ENCODE results near the gene EIF4ENIF1.
"Not testable (repeated sequence)": the region's sequence is repeated elsewhere in the genome, so short reads cannot be mapped to it uniquely, and the experiment has no call there.

The EIF4ENIF1 gene, protein sequence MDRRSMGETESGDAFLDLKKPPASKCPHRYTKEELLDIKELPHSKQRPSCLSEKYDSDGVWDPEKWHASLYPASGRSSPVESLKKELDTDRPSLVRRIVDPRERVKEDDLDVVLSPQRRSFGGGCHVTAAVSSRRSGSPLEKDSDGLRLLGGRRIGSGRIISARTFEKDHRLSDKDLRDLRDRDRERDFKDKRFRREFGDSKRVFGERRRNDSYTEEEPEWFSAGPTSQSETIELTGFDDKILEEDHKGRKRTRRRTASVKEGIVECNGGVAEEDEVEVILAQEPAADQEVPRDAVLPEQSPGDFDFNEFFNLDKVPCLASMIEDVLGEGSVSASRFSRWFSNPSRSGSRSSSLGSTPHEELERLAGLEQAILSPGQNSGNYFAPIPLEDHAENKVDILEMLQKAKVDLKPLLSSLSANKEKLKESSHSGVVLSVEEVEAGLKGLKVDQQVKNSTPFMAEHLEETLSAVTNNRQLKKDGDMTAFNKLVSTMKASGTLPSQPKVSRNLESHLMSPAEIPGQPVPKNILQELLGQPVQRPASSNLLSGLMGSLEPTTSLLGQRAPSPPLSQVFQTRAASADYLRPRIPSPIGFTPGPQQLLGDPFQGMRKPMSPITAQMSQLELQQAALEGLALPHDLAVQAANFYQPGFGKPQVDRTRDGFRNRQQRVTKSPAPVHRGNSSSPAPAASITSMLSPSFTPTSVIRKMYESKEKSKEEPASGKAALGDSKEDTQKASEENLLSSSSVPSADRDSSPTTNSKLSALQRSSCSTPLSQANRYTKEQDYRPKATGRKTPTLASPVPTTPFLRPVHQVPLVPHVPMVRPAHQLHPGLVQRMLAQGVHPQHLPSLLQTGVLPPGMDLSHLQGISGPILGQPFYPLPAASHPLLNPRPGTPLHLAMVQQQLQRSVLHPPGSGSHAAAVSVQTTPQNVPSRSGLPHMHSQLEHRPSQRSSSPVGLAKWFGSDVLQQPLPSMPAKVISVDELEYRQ

DNA sequence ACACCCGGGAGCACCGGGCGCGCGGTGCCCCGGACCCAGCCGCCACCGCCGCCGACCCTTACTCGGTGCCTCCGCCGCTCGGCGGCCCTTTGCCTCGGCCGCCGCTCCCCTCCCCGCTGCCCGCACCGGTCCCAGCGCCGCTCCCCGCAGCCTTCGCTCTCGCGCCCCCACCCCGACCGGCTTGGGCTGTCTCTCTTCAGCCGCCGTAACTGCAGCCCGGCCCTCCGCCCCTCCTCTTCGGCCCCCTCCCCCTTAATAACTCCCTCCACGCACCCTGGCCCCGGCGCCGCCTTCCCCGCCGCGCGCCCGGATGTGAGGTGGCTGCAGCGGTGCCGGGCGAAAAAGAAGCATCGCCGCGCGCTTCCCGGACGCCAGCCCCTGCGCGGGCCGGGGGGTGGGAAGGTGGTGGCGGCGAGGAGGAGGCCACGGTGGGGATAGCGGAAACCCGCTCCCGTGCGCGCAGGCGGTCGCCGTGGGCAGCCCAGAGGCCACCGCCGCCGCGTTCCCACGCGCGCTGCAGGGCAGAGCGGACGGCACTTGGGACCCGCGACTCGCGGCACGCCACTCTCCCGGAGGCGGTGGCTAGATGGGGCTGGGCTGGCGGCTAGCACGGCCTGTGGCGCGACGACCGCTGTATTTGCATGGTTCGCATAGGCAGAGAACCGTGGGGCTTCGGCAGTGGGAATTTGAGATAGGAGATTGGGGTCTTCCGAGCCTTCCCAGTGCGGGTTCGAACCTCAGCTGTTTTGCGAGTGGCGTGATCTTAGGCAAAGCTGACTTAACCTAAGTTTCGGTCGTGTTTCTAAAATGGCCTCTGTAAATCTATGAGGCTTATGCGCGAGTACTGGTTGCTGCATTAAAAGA lies at the start of gene EIF4ENIF1:
EIF4ENIF1 (minus strand) TSS at position 211 of the 864 bp plus-strand sequence. CDS start 1,124 bp downstream, outside the sequence.
- DNase-seq: peak; percentile 31

DNA sequence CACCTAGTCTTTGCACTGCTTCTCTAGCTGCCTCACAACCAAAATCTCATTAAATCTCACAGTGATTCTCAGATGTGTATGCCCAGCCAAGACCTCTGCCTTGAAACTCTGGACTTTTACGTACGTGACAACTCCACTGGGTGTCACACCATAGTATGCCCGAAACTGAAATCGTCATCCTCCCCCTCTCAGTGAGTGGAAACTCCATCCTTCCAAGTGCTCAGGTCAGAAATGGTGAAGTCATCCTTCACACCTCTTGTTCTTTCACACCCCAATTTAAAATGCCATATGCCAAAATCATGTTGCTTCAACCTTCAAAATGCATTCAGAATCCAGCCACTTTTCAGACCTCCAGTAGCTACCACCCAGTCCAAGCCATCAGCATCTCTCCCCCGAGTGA lies 49.2 kb upstream of the EIF4ENIF1 start:
- no peak for DNase-seq

DNA sequence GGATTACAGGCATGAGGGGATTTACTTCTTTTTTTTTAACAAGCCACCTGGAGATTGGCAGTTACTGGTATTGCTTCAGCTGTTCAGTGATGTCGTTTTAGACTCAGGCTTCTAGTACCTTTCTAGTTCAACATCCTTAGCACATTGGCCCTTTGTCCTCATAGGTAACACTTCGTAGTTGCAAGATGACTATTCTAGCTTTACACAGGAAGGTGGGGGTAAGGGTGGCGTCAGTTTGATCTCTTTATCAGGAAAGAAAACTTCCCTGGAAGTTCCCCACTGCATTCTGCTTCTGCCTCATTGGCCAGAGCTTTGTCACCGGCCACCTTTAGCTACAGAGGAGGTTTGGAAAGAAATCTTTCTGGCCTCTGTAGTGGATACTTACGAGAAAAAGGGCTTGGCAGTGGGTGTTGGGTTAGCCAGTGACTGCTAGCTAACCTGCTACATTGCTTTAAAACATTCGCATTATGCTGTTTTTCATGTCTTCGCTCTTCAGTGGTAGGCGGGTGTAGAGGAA lies 47.4 kb upstream of the EIF4ENIF1 start:
- DNase-seq: no peak

DNA sequence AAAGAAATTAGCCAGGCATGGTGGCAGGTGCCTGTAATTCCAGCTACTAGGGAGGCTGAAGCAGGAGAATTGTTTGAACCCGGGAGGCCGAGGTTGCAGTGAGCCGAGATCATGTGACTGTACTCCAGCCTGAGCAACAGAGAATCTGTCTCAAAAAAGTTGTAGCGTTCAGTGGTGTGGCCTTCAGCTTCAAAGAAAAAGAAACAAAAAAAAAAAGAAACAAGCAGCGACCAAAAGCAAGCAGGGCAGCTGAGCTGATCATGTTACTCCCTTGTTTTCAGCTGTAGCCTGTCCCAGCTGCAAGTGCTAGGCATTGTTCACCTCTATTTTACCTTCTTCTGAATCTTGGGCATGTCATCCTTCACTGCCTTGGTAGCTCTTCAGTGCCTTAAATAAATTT lies 43.7 kb upstream of the EIF4ENIF1 start:
- no peak for DNase-seq

DNA sequence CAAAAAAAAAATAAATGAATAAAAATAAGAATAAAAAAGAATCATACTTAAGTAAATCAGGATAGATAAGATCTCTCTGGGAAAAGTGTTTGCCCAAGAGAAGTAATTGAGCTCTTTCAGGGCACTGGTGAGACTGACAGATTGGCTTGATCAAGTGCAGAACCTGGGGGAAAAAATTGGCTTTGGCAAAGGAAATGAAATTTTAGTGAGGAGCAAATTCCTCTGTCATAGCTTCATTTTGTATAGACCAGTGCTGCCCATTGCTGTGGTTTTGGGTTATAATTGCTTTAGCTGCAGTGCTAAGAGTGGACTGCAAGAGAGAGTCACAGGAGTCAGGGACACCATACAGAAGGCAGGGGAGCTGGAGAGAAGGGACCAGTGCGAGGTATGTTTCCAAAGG lies 42.4 kb upstream of the EIF4ENIF1 start:
- no peak for DNase-seq

DNA sequence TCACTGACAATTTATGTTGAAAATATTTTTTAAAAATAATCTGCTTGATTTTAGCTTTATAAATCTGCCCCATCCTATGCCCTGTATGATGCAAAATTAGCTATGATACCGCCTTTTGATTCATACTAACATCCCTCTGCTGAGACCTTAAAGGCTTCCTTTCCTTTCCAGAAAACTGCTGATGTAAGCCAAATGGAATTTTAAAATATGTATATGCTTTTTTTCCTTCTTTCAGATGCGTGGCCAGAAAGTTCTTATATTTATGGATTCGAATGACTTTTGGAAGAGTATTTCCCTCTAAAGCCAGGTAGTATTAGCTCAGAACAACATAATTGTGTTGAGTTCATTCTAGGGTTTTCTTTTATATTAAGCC lies 41.2 kb upstream of the EIF4ENIF1 start:
- DNase-seq: no peak

DNA sequence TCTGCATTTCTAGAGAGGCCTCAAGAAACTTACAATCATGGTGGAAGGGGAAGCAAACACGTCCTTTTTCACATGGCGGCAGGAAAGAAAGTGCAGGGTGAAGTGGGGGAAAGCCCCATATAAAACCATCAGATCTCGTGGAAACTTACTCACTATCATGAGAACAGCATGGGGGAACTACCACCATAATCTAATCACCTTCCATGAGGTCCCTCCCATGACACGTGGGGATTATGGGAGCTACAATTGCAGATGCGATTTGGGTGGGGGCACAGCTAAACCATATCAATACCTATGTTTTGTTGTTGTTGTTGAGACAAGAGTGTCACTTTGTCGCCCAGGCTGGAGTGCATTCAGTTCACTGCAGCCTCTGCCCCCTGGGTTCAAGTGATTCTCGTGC lies 36.6 kb upstream of the EIF4ENIF1 start:
- no peak for DNase-seq

DNA sequence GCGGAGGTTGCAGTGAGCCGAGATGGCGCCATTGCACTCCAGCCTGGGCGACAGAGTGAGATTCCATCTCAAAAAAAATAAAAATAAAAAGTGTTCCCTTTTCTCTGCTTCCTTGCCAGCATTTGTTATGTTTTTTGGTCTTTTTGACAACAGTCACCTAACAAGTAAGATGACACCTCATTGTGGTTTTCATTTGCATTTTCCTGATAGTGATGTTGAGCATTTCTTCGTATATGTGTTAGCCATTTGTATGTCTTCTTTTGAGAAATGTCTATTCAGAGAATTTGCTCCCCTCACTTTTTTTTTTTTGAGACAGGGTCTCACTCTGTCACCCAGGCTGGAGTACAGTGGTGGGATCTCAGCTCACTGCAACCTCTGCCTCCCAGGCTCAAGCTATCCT lies 34.5 kb upstream of the EIF4ENIF1 start:
- DNase-seq: not testable (repeated sequence)

DNA sequence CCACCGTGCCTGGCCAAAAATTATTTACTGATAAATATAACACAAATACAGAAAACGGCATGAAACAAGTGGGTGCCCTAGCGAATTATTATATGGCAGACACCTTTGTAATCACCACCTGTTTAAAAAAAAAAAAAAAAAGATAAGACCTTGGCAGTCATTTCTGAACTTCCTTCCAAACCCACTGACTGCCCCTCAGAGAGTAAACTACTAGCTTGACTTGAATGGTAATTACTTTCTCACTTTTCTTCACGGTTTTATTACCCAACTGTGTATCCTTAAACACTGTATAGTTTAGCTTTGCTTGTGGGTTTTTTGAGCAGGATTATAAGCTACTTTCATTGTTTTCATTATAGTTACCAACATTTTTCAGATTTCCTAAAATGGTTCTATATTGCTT lies 30.4 kb upstream of the EIF4ENIF1 start:
- no peak for DNase-seq

DNA sequence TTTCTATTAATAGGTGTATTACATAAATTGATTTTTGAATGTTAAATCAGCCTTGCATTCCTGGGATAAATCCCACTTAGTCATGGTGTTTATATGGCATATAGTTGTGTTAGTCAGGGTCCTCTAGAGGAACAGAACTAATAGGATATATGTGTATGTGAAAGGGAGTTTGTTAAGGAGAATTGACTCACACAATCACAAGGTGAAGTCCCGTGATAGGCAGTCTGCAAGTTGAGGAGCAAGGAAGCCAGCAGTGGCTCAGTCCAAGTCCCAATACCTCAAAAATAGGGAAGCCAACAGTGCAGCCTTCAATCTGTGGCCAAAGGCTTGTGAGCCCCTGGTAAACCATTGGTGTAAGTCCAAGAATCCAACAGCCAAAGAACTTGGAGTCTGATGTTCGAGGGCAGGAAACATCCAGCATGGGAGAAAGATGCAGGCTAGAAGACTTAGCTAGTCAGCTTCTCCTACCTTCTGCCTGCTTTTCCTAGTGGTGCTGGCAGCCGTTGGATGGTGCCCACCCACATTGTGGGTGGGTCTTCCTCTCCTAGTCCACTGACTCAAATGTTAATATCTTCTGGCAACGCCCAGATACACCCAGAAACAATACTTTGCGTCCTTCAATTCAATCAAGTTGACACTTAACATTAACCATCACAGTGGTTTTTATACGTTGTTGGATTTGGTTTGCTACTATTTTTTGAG lies 19.6 kb upstream of the EIF4ENIF1 start:
- DNase-seq: no peak

DNA sequence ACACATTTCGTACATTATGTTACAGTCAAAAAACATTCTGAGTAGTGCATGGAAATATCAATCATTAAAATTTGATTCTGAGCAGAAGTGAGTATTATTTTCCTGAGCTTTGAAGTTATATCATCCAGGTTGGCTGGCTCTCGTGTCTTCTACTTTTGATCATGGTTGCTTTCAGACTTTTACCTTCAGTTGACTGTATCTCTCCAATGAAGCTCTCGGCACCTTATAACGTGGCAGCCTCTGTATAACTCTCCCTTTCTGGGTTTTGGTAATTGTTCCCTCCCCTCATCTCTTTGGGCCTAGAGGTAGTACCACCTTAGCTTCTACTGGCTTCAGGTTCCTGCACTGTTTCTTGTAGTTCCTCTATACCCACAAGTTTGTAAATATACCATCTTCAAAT lies 18.9 kb upstream of the EIF4ENIF1 start:
- no peak for DNase-seq

DNA sequence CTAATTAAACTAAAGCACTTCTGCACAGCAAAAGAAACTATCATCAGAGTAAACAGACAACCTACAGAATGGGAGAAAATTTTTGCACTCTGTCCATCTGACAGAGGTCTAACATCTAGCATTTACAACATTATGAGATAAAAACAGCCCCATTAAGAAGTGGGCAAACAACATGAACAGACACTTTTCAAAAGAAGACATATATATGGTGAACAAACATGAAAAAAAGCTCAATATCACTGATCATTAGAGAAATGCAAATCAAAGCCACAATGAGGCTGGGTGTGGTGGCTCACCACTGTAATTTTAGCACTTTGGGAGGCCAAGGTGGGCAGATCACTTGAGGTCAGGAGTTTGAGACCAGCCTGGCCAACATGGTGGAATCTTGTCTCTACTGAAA lies 17.9 kb upstream of the EIF4ENIF1 start:
- not testable (repeated sequence) for DNase-seq

DNA sequence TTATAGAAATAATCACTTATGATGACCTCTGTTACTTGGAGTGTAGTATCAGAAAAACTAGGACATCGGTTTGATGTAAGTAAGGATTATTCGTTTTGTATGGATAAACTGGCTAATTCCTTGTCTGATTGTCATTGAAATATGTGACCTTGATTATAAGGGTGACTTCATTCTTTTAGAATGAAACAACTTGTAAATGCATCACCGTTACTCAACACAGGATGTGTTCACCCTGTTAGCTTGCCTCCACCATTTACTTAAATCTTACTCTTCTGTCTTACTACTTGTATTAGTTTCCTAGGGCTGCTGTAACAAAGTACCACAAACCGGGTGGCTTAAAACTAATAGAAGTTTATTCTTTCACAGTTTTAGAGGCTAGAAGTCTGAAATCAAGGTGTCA lies 14.6 kb upstream of the EIF4ENIF1 start:
- DNase-seq: no peak

DNA sequence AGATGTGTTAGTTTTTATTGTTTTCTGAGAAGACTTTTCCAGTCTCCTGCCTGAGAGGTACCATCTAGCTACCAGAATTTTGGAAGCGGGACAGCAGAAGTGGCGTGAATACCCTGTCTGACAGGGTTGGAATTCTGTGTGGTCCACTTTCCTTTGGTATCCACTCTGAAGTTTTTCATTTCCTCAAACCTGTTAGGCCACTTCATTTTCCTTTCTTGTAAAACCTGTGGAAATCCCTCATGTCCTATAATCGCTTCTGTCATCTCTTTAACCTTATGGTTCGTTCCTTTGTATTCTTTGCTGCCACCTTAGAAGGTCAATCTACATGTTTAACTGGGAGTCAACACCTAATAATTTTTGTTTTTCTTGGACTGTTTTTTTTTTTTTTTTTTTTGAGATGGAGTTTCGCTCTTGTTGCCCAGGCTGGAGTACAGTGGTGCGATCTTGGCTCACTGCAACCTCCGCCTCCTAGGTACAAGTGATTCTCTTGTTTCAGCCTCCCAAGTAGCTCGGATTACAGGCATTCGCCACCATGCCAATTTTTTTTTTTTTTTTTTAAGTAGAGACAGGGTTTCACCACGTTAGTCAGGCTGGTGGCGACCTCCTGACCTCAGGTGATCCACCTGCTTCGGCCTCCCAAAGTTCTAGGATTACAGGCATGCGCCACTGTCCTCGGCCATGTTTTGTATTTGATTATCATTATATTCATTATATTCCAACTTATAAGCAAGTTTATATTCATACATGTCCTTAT lies 13.7 kb upstream of the EIF4ENIF1 start:
- no peak for DNase-seq

DNA sequence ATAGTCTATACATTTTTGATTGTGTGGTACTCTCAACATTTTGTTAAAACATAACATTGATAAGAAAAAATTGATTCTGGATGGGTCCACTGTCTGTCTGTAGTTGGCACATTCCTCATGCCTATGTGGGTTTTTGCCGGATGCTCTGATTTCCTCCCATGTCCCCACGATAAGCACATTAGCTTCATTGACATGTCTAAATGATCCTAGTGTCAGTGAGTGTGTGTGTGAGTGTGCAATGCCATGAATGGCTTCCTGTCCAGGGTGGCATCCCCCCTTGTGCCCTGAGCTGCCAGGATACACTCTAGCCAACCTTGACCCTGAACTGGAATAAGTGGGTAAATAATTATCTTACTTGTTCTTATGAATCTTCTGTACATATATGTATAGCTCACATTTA lies 12.1 kb upstream of the EIF4ENIF1 start:
- DNase-seq: no peak

DNA sequence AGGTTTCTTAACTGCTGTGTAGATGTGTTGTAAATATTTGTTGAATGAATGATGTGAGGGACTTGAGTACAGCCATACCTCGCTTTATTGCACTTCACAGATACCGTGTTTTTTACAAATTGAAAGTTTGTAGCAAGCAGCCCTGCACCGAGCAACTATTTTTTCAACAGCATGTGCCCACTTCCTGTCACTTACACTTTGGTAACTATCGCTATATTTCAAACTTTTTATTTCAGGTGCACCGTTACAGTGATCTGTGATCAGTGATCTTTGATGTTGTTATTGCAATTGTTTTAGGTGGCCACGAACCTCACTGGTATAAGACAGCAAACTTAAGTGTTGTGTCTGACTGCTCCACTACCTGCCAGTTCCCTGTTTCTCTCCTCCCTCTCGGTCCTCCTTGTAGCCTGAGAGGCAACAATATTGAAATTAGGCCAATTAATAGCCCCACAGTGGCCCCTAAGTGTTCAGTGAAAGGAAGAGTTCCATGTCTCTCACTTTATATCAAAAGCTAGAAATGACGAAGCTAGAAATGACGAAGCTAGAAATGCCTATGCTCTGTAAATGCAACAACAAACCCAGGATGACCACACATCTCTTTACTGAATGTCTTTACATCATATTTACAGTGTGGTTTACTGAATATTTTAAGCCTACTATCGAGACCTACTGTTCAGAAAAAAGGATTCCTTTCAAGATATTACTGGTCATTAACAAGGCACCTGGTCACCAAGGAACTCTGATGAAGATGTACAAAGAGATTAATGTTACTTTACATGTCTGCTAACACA lies 7.7 kb upstream of the EIF4ENIF1 start:
- no peak for DNase-seq

DNA sequence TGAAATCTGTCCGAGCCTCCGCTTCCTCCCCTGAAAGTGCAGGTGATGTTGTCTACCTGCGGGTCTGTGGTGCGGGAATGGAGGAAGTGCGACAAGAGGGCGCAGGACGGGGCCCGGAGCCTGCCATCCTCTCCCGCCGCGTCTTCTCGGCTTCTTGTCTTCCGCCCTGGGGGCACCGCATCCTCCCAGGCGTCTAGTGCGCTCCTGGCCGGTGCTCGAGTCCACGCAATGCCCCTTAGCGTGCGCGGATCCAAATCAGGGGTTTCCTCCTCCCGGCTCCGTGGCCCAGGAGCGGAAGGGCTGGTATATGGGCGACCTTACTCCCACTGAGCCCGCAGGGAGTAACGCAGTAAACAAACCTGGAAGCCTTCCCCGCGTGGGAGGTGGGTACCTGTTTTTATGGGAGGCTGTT lies 7.1 kb upstream of the EIF4ENIF1 start:
- no peak for DNase-seq

DNA sequence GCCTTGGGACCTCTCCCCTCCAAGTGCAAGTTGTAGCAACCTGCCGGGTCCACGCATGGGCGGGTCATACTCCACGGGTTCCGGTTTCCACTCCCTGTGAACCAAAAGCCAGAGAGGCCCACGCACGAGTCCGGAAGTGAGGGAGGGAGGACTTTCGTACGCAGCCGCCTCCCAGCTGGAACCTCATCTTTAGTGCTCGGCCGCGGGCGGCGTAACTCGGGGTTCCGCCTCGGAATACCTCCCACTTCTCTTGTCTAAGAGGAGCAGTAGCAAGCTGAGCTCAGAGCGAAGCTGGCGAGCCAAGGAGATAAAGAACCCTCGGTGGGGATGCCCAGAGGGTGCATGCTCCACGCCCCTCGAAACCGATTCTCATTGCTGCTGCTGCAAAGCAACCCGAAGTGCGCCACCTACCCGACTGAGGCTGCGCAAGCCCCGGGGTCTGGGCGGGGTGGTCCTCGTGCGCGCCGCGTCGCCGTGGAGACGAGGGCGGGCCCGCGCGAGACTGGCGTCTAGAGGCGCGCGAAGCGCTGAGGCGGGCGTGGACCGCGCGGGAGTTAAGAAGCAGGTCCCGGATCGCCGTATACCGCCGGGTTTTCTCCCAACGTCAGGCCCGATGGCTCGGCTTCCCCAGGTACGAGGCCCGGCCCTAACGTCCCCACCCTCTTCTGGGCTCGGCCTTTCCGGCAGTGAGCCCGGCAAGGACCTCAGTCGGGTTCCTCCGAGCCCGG lies 6.5 kb upstream of the EIF4ENIF1 start, which contains the start of gene SFI1:
SFI1 (plus strand) TSS at position 530 of the 728 bp plus-strand sequence. CDS start 11,749 bp downstream, outside the sequence.
- peak; percentile 49 for DNase-seq

DNA sequence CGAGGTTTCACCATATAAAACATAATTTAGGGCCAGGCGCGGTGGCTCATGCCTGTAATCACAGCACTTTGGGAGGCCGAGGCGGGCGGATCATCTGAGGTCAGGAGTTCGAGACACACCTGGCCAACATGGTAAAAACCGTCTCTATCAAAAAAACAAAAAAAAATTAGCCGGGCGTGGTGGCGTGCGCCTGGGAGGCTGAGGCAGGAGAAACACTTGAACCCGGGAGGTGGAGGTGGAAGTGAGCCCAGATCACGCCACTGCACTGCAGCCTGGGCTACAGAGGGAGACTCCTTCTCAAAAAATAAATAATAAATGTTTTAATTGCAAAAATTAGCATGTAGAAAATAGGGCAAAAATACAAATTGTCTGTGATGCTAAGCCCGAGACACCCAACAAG lies 5.7 kb upstream of the EIF4ENIF1 start:
- DNase-seq: no peak

Data from NCI-H748 treated with DMSO at 0.1 percent for 48 hours (cell line).